Right lobe of liver (tissue), 4 donors: ENCODE data around the gene ADTRP.

Experiments
- CTCF ChIP-seq, 4 donors: fragments of 200-600 bp in 3 of 4; fragments of 450-650 bp in 1 of 4; IDR thresholded peaks; one replicate each; pipeline versions ENCODE4 v1.5.1 to v1.8.0; 2016 to 2022; ENCODE audit warnings: antibody characterized with exemption in 4 of 4, mild to moderate bottlenecking in 2 of 4
- POLR2A ChIP-seq: fragments of 450-650 bp; IDR thresholded peaks from one replicate; pipeline ENCODE4 v1.6.1; 2017; ENCODE audit warnings: antibody characterized with exemption, mild to moderate bottlenecking
- donor health status: DM: no; HTN: no; CAD: no.
- donor health status: DM: no; HTN: no; CAD: no.
- donor health status: DM: no; HTN: yes; CAD: no.

GRCh38 chr6:11683871-11684270, 94.7 kb downstream of the ADTRP start:
- no peak for TF ChIP-seq CTCF (IDR thresholded peaks at IDR 0.05)
- no peak for TF ChIP-seq POLR2A
